Frontal cortex (tissue), 4 donors: Measurements from ENCODE around the gene TMEM98. TPM values are rescaled to one million over a fixed set of nuclear protein-coding genes. Genes with fewer than 3 reads are reported as not detected.
"Not testable (repeated sequence)": the region's sequence is repeated elsewhere in the genome, so short reads cannot be mapped to it uniquely, and the experiment has no call there.

ENCODE experiments used
- DNase-seq, 2 donors: peaks; one replicate each; pipeline ENCODE4 v3.0.0; 2012; ENCODE audit warnings: low spot score in 2 of 2
- FAIRE-seq: peaks from 2 replicates; lab custom pipeline; 2012; peaks lifted over from hg19 to GRCh38; lab: Jason Lieb, UNC
- total RNA-seq: library from RNA; depleted of rRNA; stranded (reverse); fragments of >200 nt; gene quantifications from one replicate; pipeline ENCODE4 v1.2.3, GENCODE V29; 2014
- donor health status: control.
- donor health status: control.
- donor health status: control.

The TMEM98 gene
- total RNA-seq, 1 donor from 2014 or later = 37.9 TPM

DNA sequence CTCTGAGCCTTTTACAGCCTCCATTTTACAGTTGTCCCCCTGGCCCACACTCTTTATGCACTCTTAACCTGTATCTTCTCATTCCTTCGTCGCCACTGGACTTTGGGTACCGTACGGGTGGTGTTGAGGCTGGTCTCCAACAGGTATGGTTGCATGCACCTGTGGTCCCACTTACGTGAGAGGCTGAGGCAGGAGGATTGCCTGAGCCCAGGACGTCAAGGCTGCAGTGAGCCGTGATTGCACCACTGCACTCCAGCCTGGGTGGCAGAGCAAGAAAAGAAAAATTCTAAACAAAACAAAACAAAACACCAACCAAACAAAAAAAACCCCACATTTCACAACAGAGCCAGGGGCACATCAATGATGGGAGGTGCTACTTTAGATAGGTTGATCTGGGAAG is 14.4 kb upstream of the TMEM98 start:
- no peak for FAIRE-seq
- no peak for DNase-seq

- FAIRE-seq (no peak), DNase-seq (no peak)
Observed at GRCh38 chr17:32914181-32914580, 13.8 kb upstream of the TMEM98 start.

DNA sequence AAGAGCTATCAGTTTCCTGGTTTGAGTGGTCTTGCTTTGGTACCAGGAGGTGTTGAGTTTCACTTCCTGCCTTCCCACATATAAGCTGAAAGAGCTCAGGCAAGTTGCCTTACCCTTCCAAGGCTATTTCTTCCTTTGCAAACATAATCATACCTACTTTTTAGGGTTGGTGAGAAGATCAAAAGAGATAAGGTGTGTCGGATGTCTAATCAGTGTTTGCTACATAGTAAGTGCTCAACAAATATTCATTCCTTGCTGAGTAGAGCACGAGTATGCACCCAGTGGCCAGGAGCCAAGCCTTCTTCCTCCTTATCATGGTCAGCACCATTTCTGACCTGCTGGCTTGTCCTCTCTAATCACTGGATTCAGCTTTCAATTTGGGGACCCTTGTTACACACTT is 12.7 kb upstream of the TMEM98 start:
- FAIRE-seq (no peak), DNase-seq (no peak)

- FAIRE-seq (no peak), DNase-seq (no peak)
Observed at GRCh38 chr17:32916134-32916533, 11.8 kb upstream of the TMEM98 start.

- FAIRE-seq (no peak), DNase-seq (no peak)
Observed at GRCh38 chr17:32917081-32917480, 10.9 kb upstream of the TMEM98 start.

GRCh38 chr17:32917842-32918241 is 10.1 kb upstream of the TMEM98 start:
- no peak for DNase-seq

DNA sequence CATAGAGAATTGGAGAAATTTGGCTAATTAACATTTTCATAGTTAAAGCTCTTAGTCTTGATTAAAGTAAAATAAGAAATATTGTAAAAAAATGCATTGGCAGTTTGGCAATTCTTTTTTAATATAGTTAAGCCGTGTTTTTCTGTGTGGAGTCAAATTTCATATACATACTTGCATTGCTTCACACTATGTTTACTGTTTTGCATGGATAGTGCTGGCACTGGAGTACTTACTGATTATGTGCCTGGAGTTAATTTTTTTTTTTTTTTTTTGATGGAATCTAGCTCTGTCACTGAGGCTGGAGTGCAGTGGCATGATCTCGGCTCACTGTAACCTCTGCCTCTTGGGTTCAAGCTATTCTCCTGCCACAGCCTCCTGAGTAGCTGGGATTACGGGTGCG is 8.1 kb upstream of the TMEM98 start:
- not testable (repeated sequence) for FAIRE-seq

More at GRCh38 chr17:32917842-32918241, 10.1 kb upstream of the TMEM98 start:
- no peak for FAIRE-seq

GRCh38 chr17:32920293-32920692 is 7.7 kb upstream of the TMEM98 start:
- FAIRE-seq = no peak
- DNase-seq = no peak

More for the DNA sequence above, 8.1 kb upstream of the TMEM98 start:
- DNase-seq = not testable (repeated sequence)

- FAIRE-seq = no peak
- no peak for DNase-seq
Observed at GRCh38 chr17:32921017-32921416, 6.9 kb upstream of the TMEM98 start.

DNA sequence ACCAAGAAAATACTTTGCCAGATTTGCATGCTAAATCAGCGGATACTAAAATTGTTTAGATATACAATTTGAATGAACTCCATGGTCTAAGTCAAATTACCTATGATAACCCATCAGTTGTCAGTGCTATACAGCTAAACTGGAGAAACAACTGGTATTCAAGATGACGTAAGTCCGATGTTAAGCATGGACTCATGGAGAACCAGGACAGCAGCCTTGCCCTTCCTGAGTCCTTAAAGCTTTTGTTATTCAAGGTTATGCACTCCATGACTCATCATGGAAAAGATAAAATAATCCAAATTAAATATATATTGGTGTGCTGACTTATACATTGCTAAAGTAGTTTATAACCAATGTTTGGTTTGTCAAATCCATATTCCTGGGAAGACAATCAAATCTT is 4.0 kb upstream of the TMEM98 start:
- DNase-seq, FAIRE-seq: not testable (repeated sequence)

GRCh38 chr17:32926183-32926582 is 1.8 kb upstream of the TMEM98 start:
- DNase-seq (no peak), FAIRE-seq (no peak)

DNA sequence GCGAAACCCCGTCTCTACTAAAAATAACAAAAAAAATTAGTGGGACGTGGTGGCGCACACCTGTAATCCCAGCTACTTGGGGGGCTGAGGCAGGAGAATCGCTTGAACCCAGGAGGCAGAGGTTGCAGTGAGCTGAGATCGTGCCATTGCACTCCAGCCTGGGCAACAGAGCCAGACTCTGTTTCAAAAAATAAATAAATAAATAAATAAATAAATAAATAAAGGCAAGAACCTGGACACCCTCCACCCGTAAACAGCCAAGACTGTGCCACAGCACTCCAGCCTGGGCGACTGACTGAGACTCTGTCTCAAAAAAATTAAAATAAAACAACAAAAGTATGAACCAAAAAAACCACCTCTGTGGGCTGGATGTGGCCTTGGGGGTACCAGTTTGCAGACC is 1.2 kb upstream of the TMEM98 start:
- not testable (repeated sequence) for FAIRE-seq, DNase-seq

DNA sequence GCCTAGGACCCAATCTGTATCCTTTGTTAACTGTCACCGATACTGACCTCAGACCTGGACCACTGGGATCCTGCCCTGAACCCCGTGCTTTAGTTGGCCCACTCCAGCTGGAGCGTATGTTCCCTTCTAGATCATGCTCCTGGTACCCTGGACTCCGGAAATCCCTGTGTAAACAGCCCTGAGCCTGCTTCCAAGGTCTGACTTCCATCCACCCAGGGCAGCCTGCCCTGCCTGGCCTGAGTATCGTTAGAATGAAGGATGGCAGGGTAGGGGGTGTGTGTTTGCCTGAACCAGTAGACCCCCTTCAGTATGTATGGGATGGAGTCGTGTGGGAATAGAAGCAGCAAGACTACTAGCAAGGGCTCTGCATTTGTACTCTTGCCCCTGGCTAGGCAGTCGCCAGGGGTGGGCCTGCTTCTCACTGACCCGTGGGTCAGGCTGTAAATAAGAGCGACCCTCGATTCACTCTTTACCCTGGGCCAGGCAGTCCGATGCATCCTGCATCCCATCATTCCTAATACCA is 691 bp upstream of the TMEM98 start:
- no peak for FAIRE-seq
- peak in 1 of 2 donors; percentile 41 for DNase-seq

GRCh38 chr17:32928586-32929535 is 908 bp downstream of the TMEM98 start:
- FAIRE-seq = no peak
- no peak for DNase-seq

GRCh38 chr17:32929588-32929987 is 1.6 kb downstream of the TMEM98 start:
- FAIRE-seq = no peak
- no peak for DNase-seq

- FAIRE-seq = no peak
- DNase-seq = no peak
Observed at GRCh38 chr17:32930512-32930911, 2.6 kb downstream of the TMEM98 start.

DNA sequence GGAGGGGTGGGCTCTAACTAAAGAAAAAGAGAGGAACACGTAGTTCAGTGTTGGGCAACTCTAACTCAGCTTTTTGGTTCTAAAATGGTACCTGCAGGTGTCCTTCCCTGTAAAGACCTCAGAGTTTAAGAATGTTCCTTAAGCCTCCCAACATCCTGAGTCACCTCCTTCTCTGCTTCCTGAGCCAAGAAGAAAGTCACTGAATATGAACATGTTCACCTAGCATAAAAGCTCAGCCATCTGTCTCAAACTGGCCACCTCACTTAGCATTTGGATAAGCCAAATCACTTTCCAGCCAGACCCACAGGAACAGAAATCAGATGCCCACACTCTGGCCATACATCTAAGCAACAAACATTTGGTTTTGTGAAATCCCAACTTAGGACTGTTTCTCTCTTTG is 3.7 kb downstream of the TMEM98 start:
- DNase-seq (no peak), FAIRE-seq (no peak)

GRCh38 chr17:32933881-32934280 is 5.9 kb downstream of the TMEM98 start:
- FAIRE-seq = no peak
- DNase-seq = no peak

DNA sequence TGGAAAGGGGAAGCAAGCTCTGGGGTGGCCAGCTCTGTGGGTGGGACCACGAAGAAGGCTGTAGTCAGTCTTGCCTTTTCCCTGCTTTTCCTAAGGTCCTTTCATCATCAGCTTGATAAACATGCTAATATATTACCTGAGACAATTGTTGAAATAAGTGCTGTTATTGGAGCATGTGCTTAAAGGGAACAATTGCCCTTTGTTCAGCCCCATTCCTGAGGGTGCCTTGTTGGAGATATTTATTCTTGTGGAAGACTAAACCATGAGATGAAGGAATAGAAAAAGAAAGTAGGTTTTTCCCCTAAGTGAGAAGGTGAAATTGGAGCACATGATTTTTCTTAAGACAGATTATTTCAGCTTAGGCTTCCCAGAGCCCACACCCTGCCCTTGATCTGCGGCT is 7.8 kb downstream of the TMEM98 start:
- DNase-seq = no peak
- no peak for FAIRE-seq

DNA sequence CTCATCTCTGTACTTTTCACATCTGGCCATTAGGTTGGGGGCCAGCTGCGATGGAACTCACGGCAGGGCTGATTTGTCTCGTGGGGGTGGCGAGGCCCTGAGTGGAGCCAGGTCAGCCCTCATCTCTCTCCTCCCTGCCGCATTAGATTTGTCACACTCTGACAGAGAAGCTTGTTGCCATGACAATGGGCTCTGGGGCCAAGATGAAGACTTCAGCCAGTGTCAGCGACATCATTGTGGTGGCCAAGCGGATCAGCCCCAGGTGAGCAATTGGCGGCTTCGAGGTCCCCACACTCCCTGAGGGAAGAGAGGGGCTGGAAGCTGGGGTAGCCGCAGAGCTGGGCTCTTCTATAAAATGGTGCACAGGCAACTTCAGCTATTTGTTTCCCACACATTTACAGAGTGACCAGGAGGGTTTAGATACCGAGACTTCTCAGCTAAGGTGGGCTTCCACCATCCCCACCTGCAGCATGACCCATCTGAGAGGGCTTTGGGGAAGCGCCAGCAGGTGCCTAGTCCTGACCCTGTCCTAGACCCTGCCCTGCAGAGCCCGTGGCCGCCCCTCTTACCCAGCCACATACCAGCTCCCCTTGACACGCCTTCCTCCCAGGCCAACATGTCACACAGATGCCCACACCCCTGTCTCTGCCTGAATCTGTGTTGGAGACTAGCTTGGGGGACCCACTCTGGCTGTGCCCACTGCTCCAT is 8.4 kb downstream of the TMEM98 start:
- no peak for DNase-seq
- FAIRE-seq = no peak
